HPDE6-E6E7 (cell line): ENCODE data around the gene ARHGAP28.

ENCODE experiments used
- DNase-seq: peaks from one replicate; pipeline ENCODE4 v3.0.0; 2011; ENCODE audit warnings: missing footprints; ENCODE audit errors: extremely low spot score

ARHGAP28 gene

GRCh38 chr18:6960656-6961055 lies 231.1 kb downstream of the ARHGAP28 start:
- DNase-seq, result no peak

- no peak for DNase-seq
Measured at GRCh38 chr18:6961331-6961730, 231.8 kb downstream of the ARHGAP28 start.

GRCh38 chr18:6962571-6963451 lies 233.3 kb downstream of the ARHGAP28 start:
- DNase-seq, result no peak

GRCh38 chr18:6963452-6964097 lies 234.1 kb downstream of the ARHGAP28 start:
- DNase-seq, result no peak
